ENCODE measurements around the gene ZNF768. TPM values are rescaled to one million over a fixed set of nuclear protein-coding genes. Genes with fewer than 3 reads are reported as not detected.
A peak's percentile ranks its signal among the peaks of the same experiment; 100 is the strongest.

The ZNF768 gene
- total and polyA plus RNA-seq, 2 of the 13 experiments (the other 11 are each of a cell fraction or from before 2014, with no cell fraction given) = 26.7 to 34.4 TPM

- TF ChIP-seq ZNF567 (CRISPR knock-in tag; IDR thresholded peaks at IDR 0.05; ENCODE audit: borderline replicate concordance) (no peak; the same call in 1 of the 2 replicates), MED1 (CRISPR knock-in tag; IDR thresholded peaks at IDR 0.05) (peak; percentile 67), JUN (CRISPR knock-in tag; IDR thresholded peaks at IDR 0.05) (no peak; the same call in 1 of the 2 replicates), ZNF740 (CRISPR knock-in tag; IDR thresholded peaks at IDR 0.05) (no peak), ZNF280B (CRISPR knock-in tag; IDR thresholded peaks at IDR 0.05; ENCODE audit: borderline replicate concordance) (peak; percentile 82; the same call in 1 of the 2 replicates), ZNF335 (CRISPR knock-in tag; IDR thresholded peaks at IDR 0.05) (no peak), ZNF296 (CRISPR knock-in tag; conservative IDR thresholded peaks at IDR 0.05) (no peak), RXRB (CRISPR knock-in tag; IDR thresholded peaks at IDR 0.05; ENCODE audit: borderline replicate concordance) (peak; percentile 31; the same call in 1 of the 2 replicates), ZNF547 (CRISPR knock-in tag; IDR thresholded peaks at IDR 0.05) (no peak), ZNF20 (CRISPR knock-in tag; IDR thresholded peaks at IDR 0.05) (0 out of 2 replicates have a peak, but pooled peaks have one; percentile 30), ZNF841 (CRISPR knock-in tag; IDR thresholded peaks at IDR 0.05; ENCODE audit: borderline replicate concordance) (no peak), ZNF205 (CRISPR knock-in tag; IDR thresholded peaks at IDR 0.05) (no peak), EZH2 (conservative IDR thresholded peaks at IDR 0.05; ENCODE audit: low read depth, low read length) (no peak), ZNF577 (CRISPR knock-in tag; IDR thresholded peaks at IDR 0.05; ENCODE audit: borderline replicate concordance, low read depth) (no peak), GABPA (IDR thresholded peaks at IDR 0.05; ENCODE audit: low read depth, low read length) (no peak), GABPA (CRISPR knock-in tag; IDR thresholded peaks at IDR 0.05; ENCODE audit: low read depth) (no peak), PRDM15 (CRISPR knock-in tag; IDR thresholded peaks at IDR 0.05) (no peak), PHF21A (CRISPR knock-in tag; IDR thresholded peaks at IDR 0.05) (no peak)
- TF ChIP-seq, protein P1, sequence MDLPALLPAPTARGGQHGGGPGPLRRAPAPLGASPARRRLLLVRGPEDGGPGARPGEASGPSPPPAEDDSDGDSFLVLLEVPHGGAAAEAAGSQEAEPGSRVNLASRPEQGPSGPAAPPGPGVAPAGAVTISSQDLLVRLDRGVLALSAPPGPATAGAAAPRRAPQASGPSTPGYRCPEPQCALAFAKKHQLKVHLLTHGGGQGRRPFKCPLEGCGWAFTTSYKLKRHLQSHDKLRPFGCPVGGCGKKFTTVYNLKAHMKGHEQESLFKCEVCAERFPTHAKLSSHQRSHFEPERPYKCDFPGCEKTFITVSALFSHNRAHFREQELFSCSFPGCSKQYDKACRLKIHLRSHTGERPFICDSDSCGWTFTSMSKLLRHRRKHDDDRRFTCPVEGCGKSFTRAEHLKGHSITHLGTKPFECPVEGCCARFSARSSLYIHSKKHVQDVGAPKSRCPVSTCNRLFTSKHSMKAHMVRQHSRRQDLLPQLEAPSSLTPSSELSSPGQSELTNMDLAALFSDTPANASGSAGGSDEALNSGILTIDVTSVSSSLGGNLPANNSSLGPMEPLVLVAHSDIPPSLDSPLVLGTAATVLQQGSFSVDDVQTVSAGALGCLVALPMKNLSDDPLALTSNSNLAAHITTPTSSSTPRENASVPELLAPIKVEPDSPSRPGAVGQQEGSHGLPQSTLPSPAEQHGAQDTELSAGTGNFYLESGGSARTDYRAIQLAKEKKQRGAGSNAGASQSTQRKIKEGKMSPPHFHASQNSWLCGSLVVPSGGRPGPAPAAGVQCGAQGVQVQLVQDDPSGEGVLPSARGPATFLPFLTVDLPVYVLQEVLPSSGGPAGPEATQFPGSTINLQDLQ (CRISPR knock-in tag; IDR thresholded peaks at IDR 0.05) = no peak; the same call in 1 of the 2 replicates
- TF ChIP-seq, protein P2, sequence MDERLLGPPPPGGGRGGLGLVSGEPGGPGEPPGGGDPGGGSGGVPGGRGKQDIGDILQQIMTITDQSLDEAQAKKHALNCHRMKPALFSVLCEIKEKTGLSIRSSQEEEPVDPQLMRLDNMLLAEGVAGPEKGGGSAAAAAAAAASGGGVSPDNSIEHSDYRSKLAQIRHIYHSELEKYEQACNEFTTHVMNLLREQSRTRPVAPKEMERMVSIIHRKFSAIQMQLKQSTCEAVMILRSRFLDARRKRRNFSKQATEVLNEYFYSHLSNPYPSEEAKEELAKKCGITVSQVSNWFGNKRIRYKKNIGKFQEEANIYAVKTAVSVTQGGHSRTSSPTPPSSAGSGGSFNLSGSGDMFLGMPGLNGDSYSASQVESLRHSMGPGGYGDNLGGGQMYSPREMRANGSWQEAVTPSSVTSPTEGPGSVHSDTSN (CRISPR knock-in tag; IDR thresholded peaks at IDR 0.05) = no peak
- TF ChIP-seq, protein P3, sequence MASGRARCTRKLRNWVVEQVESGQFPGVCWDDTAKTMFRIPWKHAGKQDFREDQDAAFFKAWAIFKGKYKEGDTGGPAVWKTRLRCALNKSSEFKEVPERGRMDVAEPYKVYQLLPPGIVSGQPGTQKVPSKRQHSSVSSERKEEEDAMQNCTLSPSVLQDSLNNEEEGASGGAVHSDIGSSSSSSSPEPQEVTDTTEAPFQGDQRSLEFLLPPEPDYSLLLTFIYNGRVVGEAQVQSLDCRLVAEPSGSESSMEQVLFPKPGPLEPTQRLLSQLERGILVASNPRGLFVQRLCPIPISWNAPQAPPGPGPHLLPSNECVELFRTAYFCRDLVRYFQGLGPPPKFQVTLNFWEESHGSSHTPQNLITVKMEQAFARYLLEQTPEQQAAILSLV (CRISPR knock-in tag; IDR thresholded peaks at IDR 0.05; ENCODE audit: borderline replicate concordance) = peak; percentile 81; the same call in 1 of the 2 replicates
Measured at GRCh38 chr16:30535777-30536190, 9.4 kb upstream of the ZNF768 start (continued).

All from HepG2 (cell line).